GM23338 (cell line): ENCODE results near the gene FREY1.

ENCODE experiments used
- CREB1 ChIP-seq: fragments of 250-450 bp; sonication (Bioruptor Pico); IDR thresholded peaks from 2 replicates; pipeline ENCODE4 v1.5.0; 2020; ENCODE audit warnings: low read depth, mild to moderate bottlenecking, moderate library complexity
- EZH2 ChIP-seq: fragments of 200-600 bp; sonication (generic); IDR thresholded peaks from one replicate; pipeline ENCODE4 v1.8.0; 2017; ENCODE audit warnings: antibody characterized with exemption, mild to moderate bottlenecking, low read depth; ENCODE audit not compliant: unreplicated experiment
- EZH2phosphoT487 ChIP-seq: fragments of 200-600 bp; sonication (generic); IDR thresholded peaks from one replicate; pipeline ENCODE4 v1.8.1; 2018; ENCODE audit warnings: antibody characterized with exemption; ENCODE audit not compliant: unreplicated experiment
- JUNB ChIP-seq: IDR thresholded peaks from one replicate; pipeline ENCODE4 v1.6.1; 2016; ENCODE audit warnings: antibody characterized with exemption; ENCODE audit not compliant: unreplicated experiment
- NANOG ChIP-seq: IDR thresholded peaks from 2 replicates; pipeline ENCODE4 v1.6.1; 2016; ENCODE audit warnings: antibody characterized with exemption, borderline replicate concordance
- POLR2AphosphoS5 ChIP-seq: IDR thresholded peaks from 2 replicates; pipeline ENCODE4 v1.6.1; 2016; ENCODE audit warnings: antibody characterized with exemption, low read depth
- REST ChIP-seq: IDR thresholded peaks from one replicate; pipeline ENCODE4 v1.6.1; 2018; ENCODE audit warnings: antibody characterized with exemption; ENCODE audit not compliant: unreplicated experiment
- STAT1 ChIP-seq: IDR thresholded peaks from one replicate; pipeline ENCODE4 v1.6.1; 2016; ENCODE audit warnings: antibody characterized with exemption; ENCODE audit not compliant: unreplicated experiment
- ZNF114 ChIP-seq: fragments of 250-450 bp; sonication (Bioruptor Pico); IDR thresholded peaks from 2 replicates; pipeline ENCODE4 v1.5.0; 2020; ENCODE audit warnings: mild to moderate bottlenecking, moderate library complexity
- ZNF331 ChIP-seq: fragments of 250-450 bp; sonication (Bioruptor Pico); IDR thresholded peaks from 2 replicates; pipeline ENCODE4 v1.5.0; 2020; ENCODE audit warnings: low read depth, mild to moderate bottlenecking, moderate library complexity
- TF ChIP-seq, protein P1 (sequence below), 2 experiments: fragments of 200-600 bp in 1 of 2; sonication (generic) in 1 of 2; conservative IDR thresholded peaks; 2 replicates each; pipeline versions ENCODE4 v1.5.1 to v1.6.1; 2016 to 2017; ENCODE audit warnings: antibody characterized with exemption in 2 of 2, low read depth in 2 of 2, mild to moderate bottlenecking in 2 of 2, moderate library complexity in 1 of 2
- TF ChIP-seq, protein P2 (sequence below): IDR thresholded peaks from 2 replicates; pipeline ENCODE4 v1.6.1; 2016; ENCODE audit warnings: antibody characterized with exemption

DNA sequence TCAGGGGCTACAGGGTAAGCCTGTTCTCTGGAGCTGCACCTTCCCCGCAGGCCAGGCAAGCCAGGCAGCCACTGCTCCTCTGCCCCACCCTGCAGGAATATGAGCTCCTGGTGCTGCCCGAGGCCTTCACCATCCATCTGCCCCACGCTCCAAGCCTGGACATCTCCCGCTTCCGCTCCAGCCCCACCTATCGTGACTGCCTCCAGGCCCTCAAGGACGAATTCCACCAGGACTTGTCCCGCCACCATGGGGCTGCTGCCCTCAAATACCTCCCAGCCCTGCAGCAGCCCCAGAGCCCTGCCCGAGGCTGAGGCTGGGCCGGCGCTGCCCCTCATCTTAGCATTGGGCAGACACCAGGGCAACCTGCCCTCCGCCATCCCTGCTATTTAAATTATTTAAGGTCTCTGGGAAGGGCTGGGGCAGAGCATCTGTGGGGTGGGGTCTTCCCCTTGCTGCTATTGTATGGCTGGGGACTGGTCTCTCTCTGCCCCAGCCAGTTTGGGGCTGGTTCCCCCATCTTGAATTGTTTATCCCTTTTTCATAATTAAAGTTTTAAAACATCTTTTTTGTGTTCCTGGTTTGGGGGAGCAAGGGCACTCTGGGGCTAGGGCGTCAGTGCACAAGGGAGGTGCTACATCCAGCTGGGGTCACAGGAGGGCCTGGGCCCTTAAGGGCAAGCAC is 21.6 kb upstream of the FREY1 start:
- TF ChIP-seq, protein P1, sequence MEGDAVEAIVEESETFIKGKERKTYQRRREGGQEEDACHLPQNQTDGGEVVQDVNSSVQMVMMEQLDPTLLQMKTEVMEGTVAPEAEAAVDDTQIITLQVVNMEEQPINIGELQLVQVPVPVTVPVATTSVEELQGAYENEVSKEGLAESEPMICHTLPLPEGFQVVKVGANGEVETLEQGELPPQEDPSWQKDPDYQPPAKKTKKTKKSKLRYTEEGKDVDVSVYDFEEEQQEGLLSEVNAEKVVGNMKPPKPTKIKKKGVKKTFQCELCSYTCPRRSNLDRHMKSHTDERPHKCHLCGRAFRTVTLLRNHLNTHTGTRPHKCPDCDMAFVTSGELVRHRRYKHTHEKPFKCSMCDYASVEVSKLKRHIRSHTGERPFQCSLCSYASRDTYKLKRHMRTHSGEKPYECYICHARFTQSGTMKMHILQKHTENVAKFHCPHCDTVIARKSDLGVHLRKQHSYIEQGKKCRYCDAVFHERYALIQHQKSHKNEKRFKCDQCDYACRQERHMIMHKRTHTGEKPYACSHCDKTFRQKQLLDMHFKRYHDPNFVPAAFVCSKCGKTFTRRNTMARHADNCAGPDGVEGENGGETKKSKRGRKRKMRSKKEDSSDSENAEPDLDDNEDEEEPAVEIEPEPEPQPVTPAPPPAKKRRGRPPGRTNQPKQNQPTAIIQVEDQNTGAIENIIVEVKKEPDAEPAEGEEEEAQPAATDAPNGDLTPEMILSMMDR (conservative IDR thresholded peaks at IDR 0.05; ENCODE audit: low read depth in 2 of 2): no peak
- TF ChIP-seq EZH2 (no peak), STAT1 (no peak), EZH2phosphoT487 (no peak), POLR2AphosphoS5 (no peak), REST (no peak), CREB1 (CRISPR knock-in tag) (no peak), ZNF114 (no peak), JUNB (no peak), ZNF331 (CRISPR knock-in tag) (no peak), NANOG (no peak)
- TF ChIP-seq, protein P2, sequence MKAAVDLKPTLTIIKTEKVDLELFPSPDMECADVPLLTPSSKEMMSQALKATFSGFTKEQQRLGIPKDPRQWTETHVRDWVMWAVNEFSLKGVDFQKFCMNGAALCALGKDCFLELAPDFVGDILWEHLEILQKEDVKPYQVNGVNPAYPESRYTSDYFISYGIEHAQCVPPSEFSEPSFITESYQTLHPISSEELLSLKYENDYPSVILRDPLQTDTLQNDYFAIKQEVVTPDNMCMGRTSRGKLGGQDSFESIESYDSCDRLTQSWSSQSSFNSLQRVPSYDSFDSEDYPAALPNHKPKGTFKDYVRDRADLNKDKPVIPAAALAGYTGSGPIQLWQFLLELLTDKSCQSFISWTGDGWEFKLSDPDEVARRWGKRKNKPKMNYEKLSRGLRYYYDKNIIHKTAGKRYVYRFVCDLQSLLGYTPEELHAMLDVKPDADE: no peak
